ENCODE measurements around the gene ADRA2C. TPM values are rescaled to one million over a fixed set of nuclear protein-coding genes. Genes with fewer than 3 reads are reported as not detected.

Gene ADRA2C
- total RNA-seq, 1 experiment from 2014 or later, result 28.1 TPM

GRCh38 chr4:3787489-3788365 is 21.5 kb downstream of the ADRA2C start:
- ATAC-seq (no peak), DNase-seq (ENCODE audit: low read depth, low spot score) (no peak)
- no TSS peak for BruUV-seq (replicated peaks)
- ChIA-PET RAD21 (ENCODE audit: low non-redundant PET in 1 of 2, low total read pairs in 2 of 2, uncharacterized antibody in 2 of 2, unreplicated experiment in 2 of 2) (no interaction called here), POLR2A (no interaction called here), CTCF (no interaction called here)
- H3K4me1 ChIP-seq (ENCODE audit: control insufficient read depth in 1 of 2, insufficient read depth in 2 of 2, low read length in 2 of 2), result peaks cover 35 to 39% of the 10 kb centered on the region in 2 experiments
- no peak overlapping the region for H3K9ac ChIP-seq (ENCODE audit: low read length)
- no peak overlapping the region for H2AFZ ChIP-seq (ENCODE audit: low read depth, low read length, poor library complexity, severe bottlenecking)
- no peaks in the 10 kb centered on the region for H3K36me3 ChIP-seq (ENCODE audit: control insufficient read depth in 1 of 2, insufficient read depth in 2 of 2, low read length in 2 of 2)
- TF ChIP-seq CBX3 (IDR thresholded peaks at IDR 0.05; ENCODE audit: low read depth) (no peak), YY1 (IDR thresholded peaks at IDR 0.05; ENCODE audit: extremely low read depth, insufficient replicate concordance, low read depth, low read length) (no peak), ELF1 (IDR thresholded peaks at IDR 0.05; ENCODE audit: borderline replicate concordance, low read depth) (no peak), SIN3A (IDR thresholded peaks at IDR 0.05; ENCODE audit: low read depth) (no peak)
- H3K79me2 ChIP-seq (ENCODE audit: insufficient read depth, low read length), result no peaks in the 10 kb centered on the region
- H3K27me3 ChIP-seq (ENCODE audit: insufficient read depth, low read length), result no peaks in the 10 kb centered on the region
- no peak overlapping the region for H3K27ac ChIP-seq (ENCODE audit: low read depth, low read length)
- no peaks in the 10 kb centered on the region for H3K9me3 ChIP-seq (ENCODE audit: control insufficient read depth in 1 of 2, insufficient read depth in 1 of 2, low read depth in 1 of 2, low read length in 2 of 2)
- no peaks in the 10 kb centered on the region for H4K20me1 ChIP-seq (ENCODE audit: insufficient read depth)
- no peak overlapping the region for H3K4me2 ChIP-seq (ENCODE audit: low read length)
- no peak overlapping the region for H3K4me3 ChIP-seq (replicated peaks in 1 of 2; ENCODE audit: low read depth in 1 of 2, low read length in 2 of 2)
- no peaks in the 10 kb centered on the region for H3K9me2 ChIP-seq (ENCODE audit: insufficient read depth)
- intact Hi-C loops (cut with micrococcal nuclease), result no loop called here

GRCh38 chr4:3788366-3788660 is 22.1 kb downstream of the ADRA2C start:
- DNase-seq (ENCODE audit: low read depth, low spot score) (no peak), ATAC-seq (no peak)
- POLR2A ChIA-PET, result no interaction called here
- Histone ChIP-seq H3K9ac (ENCODE audit: low read length) (no peak overlapping the region), H3K36me3 (ENCODE audit: control insufficient read depth in 1 of 2, insufficient read depth in 2 of 2, low read length in 2 of 2) (no peaks in the 10 kb centered on the region), H3K27ac (ENCODE audit: low read depth, low read length) (no peak overlapping the region), H3K4me2 (ENCODE audit: low read length) (no peak overlapping the region), H3K9me2 (ENCODE audit: insufficient read depth) (no peaks in the 10 kb centered on the region), H3K4me1 (ENCODE audit: control insufficient read depth in 1 of 2, insufficient read depth in 2 of 2, low read length in 2 of 2) (peaks cover 31 to 36% of the 10 kb centered on the region in 2 experiments), H4K20me1 (ENCODE audit: insufficient read depth) (no peaks in the 10 kb centered on the region), H3K9me3 (ENCODE audit: control insufficient read depth in 1 of 2, insufficient read depth in 1 of 2, low read depth in 1 of 2, low read length in 2 of 2) (no peaks in the 10 kb centered on the region), H3K79me2 (ENCODE audit: insufficient read depth, low read length) (no peaks in the 10 kb centered on the region), H3K27me3 (ENCODE audit: insufficient read depth, low read length) (no peaks in the 10 kb centered on the region), H3K4me3 (replicated peaks in 1 of 2; ENCODE audit: low read depth in 1 of 2, low read length in 2 of 2) (no peak overlapping the region), H2AFZ (ENCODE audit: low read depth, low read length, poor library complexity, severe bottlenecking) (no peak overlapping the region)
- CTCF ChIA-PET, result no interaction called here
- RAD21 ChIA-PET (ENCODE audit: low non-redundant PET in 1 of 2, low total read pairs in 2 of 2, uncharacterized antibody in 2 of 2, unreplicated experiment in 2 of 2), result no interaction called here
- TF ChIP-seq MAX (IDR thresholded peaks at IDR 0.05), result no peak
- no peak for TF ChIP-seq REST (IDR thresholded peaks at IDR 0.05; ENCODE audit: low read depth)
- intact Hi-C loops (cut with micrococcal nuclease), result no loop called here
- no TSS peak for BruUV-seq (replicated peaks)

Data from HCT116 (cell line).